GM18873 (cell line): Measurements from ENCODE around the gene TIGD1.

ENCODE experiments used
- ATAC-seq: cut with Tn5 transposase; IDR thresholded peaks from one replicate; pipeline ENCODE4 v1.9.1; 2021; ENCODE audit warnings: mild to moderate bottlenecking, moderate library complexity, moderate number of reproducible peaks; ENCODE audit not compliant: unreplicated experiment, low FRiP score

TIGD1 gene

GRCh38 chr2:232502911-232503808 is 47.2 kb downstream of the TIGD1 start:
- ATAC-seq: no peak

GRCh38 chr2:232502511-232502910 is 47.8 kb downstream of the TIGD1 start:
- ATAC-seq: no peak

DNA sequence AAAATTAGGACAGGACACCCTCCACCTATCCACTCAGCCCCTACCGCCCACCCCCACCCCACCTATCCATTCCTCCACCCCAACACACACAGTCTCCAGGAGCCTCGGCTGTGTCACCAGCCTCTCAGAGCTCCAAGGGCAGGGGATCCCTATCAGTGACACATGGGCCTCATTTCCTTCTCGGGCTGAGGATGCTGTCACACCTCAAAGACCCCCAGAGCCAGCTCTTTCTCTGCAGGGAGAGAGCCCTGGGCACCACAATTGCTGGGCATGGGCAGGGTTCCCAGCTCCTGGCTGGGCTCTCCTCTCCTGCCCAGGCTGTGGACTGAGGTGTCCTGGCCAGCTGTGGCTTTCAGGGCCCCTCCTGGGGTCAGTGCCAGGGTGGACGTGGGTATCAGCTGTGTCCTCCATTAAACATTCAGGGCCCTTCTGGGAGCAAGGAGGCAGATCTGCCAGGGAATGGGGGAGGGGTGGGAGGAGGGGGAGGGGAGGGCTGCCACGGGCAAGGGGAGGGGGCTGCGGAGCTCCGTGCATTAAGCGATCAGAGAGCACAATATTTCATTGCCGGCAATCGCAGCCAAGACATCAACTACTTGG is 48.5 kb downstream of the TIGD1 start:
- no peak for ATAC-seq

DNA sequence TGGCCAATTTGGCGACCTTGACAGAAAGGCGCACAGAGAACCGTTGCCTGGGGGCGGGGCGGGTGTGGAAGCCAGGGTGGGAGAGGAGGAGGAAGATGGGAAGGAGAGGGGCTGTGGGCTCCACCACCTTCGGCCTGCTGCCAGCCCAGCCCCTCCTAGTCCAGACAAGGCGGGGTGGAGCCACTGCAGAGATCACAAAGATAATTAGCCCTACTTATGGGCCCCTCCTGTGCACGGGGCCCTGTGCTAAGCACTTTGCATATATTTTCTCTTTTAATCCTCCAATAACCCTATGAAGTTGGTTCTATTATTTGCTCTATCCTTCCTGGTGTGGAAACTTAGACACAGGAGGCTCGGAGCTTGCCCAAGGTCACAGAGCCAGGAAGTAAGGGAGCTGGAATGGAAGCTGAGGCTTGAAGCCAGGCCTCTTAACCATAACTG is 49.0 kb downstream of the TIGD1 start:
- ATAC-seq: no peak

- ATAC-seq: no peak
Observed at GRCh38 chr2:232498452-232498851, 51.9 kb downstream of the TIGD1 start.
